ENCODE results near the gene HBE1. TPM values are rescaled to one million over a fixed set of nuclear protein-coding genes. Genes with fewer than 3 reads are reported as not detected.

HBE1 gene
- total RNA-seq, 2 experiments from 2014 or later = not detected

Other genes starting within 250 kb of the HBE1 start
- not detected for gene OR52J3, start 223.4 kb downstream of the HBE1 start, total RNA-seq
- not detected for gene OR52E2, start 210.3 kb downstream of the HBE1 start, total RNA-seq
- not detected for gene OR52E1, start 200.4 kb downstream of the HBE1 start, total RNA-seq
- gene OR52A5, start 131.6 kb downstream of the HBE1 start, total RNA-seq = not detected
- gene OR52A1, start 115.2 kb downstream of the HBE1 start, total RNA-seq = not detected
- not detected for gene OR51V1, start 69.3 kb downstream of the HBE1 start, total RNA-seq
- gene HBB, start 42.9 kb downstream of the HBE1 start, total RNA-seq = not detected
- gene HBD, start 35.5 kb downstream of the HBE1 start, total RNA-seq = not detected
- not detected for gene HBG1, start 20.1 kb downstream of the HBE1 start, total RNA-seq
- not detected for gene HBG2, start 15.2 kb downstream of the HBE1 start, total RNA-seq
- not detected for gene OR51B4, start 32.0 kb upstream of the HBE1 start, total RNA-seq
- gene OR51B2, start 54.4 kb upstream of the HBE1 start, total RNA-seq = not detected
- not detected for gene OR51B5, start 73.6 kb upstream of the HBE1 start, total RNA-seq
- not detected for gene OR51B6, start 81.6 kb upstream of the HBE1 start, total RNA-seq
- not detected for gene OR51M1, start 113.9 kb upstream of the HBE1 start, total RNA-seq
- not detected for gene OR51Q1, start 152.2 kb upstream of the HBE1 start, total RNA-seq
- gene OR51I1, start 171.6 kb upstream of the HBE1 start, total RNA-seq = not detected
- gene OR51I2, start 179.4 kb upstream of the HBE1 start, total RNA-seq = not detected
- gene OR52D1, start 218.7 kb upstream of the HBE1 start, total RNA-seq = not detected
- not detected for gene UBQLN3, start 240.0 kb upstream of the HBE1 start, total RNA-seq
- gene UBQLNL, start 246.8 kb upstream of the HBE1 start, total RNA-seq = under 1 TPM in 1 of 2 experiments, not detected in 1; 0.10 TPM